CD4-positive, alpha-beta T cell treated with Interleukin-6 at 100 ng/mL for 8 hours (primary cell): ENCODE data around the gene FNDC1.
"Not testable (repeated sequence)": the region's sequence is repeated elsewhere in the genome, so short reads cannot be mapped to it uniquely, and the experiment has no call there.

ENCODE experiments used
- DNase-seq: peaks from one replicate; pipeline ENCODE4 v3.0.0-alpha.2; 2020; ENCODE audit warnings: mixed read lengths, low spot score

Gene FNDC1

GRCh38 chr6:159259441-159260125 lies 90.4 kb downstream of the FNDC1 start:
- no peak for DNase-seq

GRCh38 chr6:159260208-159260607 lies 91.0 kb downstream of the FNDC1 start:
- no peak for DNase-seq

- no peak for DNase-seq
These were observed 92.8 kb downstream of the FNDC1 start for GRCh38 chr6:159261995-159262394.

- no peak for DNase-seq
These were observed 93.4 kb downstream of the FNDC1 start for GRCh38 chr6:159262586-159262985.

GRCh38 chr6:159267165-159267564 lies 98.0 kb downstream of the FNDC1 start:
- DNase-seq: no peak

GRCh38 chr6:159268511-159268910 lies 99.3 kb downstream of the FNDC1 start:
- DNase-seq: no peak

GRCh38 chr6:159271257-159271656 lies 102.1 kb downstream of the FNDC1 start:
- no peak for DNase-seq

- DNase-seq: no peak
These were observed 109.4 kb downstream of the FNDC1 start for GRCh38 chr6:159278626-159279025.

GRCh38 chr6:159279790-159280277 lies 110.6 kb downstream of the FNDC1 start:
- no peak for DNase-seq

- no peak for DNase-seq
These were observed 113.2 kb downstream of the FNDC1 start for GRCh38 chr6:159282421-159282820.

- not testable (repeated sequence) for DNase-seq
These were observed 115.5 kb downstream of the FNDC1 start for GRCh38 chr6:159284661-159285060.

GRCh38 chr6:159298840-159299239 lies 129.6 kb downstream of the FNDC1 start:
- no peak for DNase-seq

GRCh38 chr6:159299566-159299965 lies 130.4 kb downstream of the FNDC1 start:
- DNase-seq: no peak

- no peak for DNase-seq
These were observed 132.1 kb downstream of the FNDC1 start for GRCh38 chr6:159301277-159301676.

GRCh38 chr6:159301810-159302593 lies 132.8 kb downstream of the FNDC1 start:
- DNase-seq: no peak

GRCh38 chr6:159302594-159302992 lies 133.4 kb downstream of the FNDC1 start:
- no peak for DNase-seq

GRCh38 chr6:159303159-159303558 lies 134.0 kb downstream of the FNDC1 start:
- no peak for DNase-seq

GRCh38 chr6:159303784-159304183 lies 134.6 kb downstream of the FNDC1 start:
- DNase-seq: no peak

GRCh38 chr6:159304641-159305040 lies 135.4 kb downstream of the FNDC1 start:
- no peak for DNase-seq

GRCh38 chr6:159305159-159305558 lies 136.0 kb downstream of the FNDC1 start:
- no peak for DNase-seq

- no peak for DNase-seq
These were observed 136.8 kb downstream of the FNDC1 start for GRCh38 chr6:159305804-159306537.

GRCh38 chr6:159307246-159307790 lies 138.1 kb downstream of the FNDC1 start:
- no peak for DNase-seq
